Ishikawa (cell line): ENCODE data around the gene BAAT.

Experiments used
- CEBPB ChIP-seq: IDR thresholded peaks from 2 replicates; pipeline ENCODE4 v1.6.1; 2012
- CREB1 ChIP-seq: IDR thresholded peaks from 2 replicates; pipeline ENCODE4 v1.6.1; 2012; ENCODE audit warnings: low read depth
- EGR1 ChIP-seq: IDR thresholded peaks from 2 replicates; pipeline ENCODE4 v1.6.1; 2012
- EP300 ChIP-seq: IDR thresholded peaks from 2 replicates; pipeline ENCODE4 v1.6.1; 2012; ENCODE audit warnings: borderline replicate concordance
- FOXM1 ChIP-seq: IDR thresholded peaks from 2 replicates; pipeline ENCODE4 v1.6.1; 2012; ENCODE audit warnings: low read depth, borderline replicate concordance
- NFIC ChIP-seq: IDR thresholded peaks from 2 replicates; pipeline ENCODE4 v1.6.1; 2012
- RAD21 ChIP-seq: IDR thresholded peaks from 2 replicates; pipeline ENCODE4 v1.6.1; 2012; ENCODE audit warnings: low read depth
- TAF1 ChIP-seq: IDR thresholded peaks from 2 replicates; pipeline ENCODE4 v1.6.1; 2012; ENCODE audit warnings: low read depth, mild to moderate bottlenecking
- TCF12 ChIP-seq: IDR thresholded peaks from 2 replicates; pipeline ENCODE4 v1.6.1; 2012; ENCODE audit warnings: low read depth
- TEAD4 ChIP-seq: IDR thresholded peaks from 2 replicates; pipeline ENCODE4 v1.6.1; 2012
- USF1 ChIP-seq: IDR thresholded peaks from 2 replicates; pipeline ENCODE4 v1.6.1; 2012
- YY1 ChIP-seq: IDR thresholded peaks from 2 replicates; pipeline ENCODE4 v1.6.1; 2012; ENCODE audit warnings: low read depth
- ZBTB7A ChIP-seq: IDR thresholded peaks from 2 replicates; pipeline ENCODE4 v1.6.1; 2012; ENCODE audit warnings: low read depth
- TF ChIP-seq, protein P1 (sequence below): IDR thresholded peaks from 2 replicates; pipeline ENCODE4 v1.6.1; 2012; ENCODE audit warnings: low read depth, mild to moderate bottlenecking
- TF ChIP-seq, protein P2 (sequence below): IDR thresholded peaks from 2 replicates; pipeline ENCODE4 v1.6.1; 2012

BAAT gene

DNA sequence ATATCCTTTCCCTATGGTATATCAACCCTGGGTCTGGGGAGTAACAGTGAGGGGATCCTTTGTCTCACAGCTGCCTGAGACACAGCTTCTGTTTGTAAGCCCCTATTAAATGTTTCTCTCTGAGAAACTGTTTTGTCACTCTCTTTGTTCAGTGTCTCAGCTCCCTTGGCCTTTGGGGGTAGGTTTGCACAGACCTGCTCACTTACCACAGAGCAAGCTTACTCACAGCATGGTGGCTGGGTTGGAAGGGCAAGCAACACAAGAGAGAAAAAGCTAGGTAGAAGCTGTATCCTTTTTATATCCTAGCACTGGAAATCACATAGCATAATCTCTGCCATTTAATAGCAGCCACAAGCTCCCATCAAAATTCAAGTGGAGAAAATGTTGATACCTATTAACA is 4.5 kb downstream of the BAAT start:
- TF ChIP-seq NFIC (no peak), EP300 (no peak), FOXM1 (no peak), YY1 (no peak)
- TF ChIP-seq, protein P1, sequence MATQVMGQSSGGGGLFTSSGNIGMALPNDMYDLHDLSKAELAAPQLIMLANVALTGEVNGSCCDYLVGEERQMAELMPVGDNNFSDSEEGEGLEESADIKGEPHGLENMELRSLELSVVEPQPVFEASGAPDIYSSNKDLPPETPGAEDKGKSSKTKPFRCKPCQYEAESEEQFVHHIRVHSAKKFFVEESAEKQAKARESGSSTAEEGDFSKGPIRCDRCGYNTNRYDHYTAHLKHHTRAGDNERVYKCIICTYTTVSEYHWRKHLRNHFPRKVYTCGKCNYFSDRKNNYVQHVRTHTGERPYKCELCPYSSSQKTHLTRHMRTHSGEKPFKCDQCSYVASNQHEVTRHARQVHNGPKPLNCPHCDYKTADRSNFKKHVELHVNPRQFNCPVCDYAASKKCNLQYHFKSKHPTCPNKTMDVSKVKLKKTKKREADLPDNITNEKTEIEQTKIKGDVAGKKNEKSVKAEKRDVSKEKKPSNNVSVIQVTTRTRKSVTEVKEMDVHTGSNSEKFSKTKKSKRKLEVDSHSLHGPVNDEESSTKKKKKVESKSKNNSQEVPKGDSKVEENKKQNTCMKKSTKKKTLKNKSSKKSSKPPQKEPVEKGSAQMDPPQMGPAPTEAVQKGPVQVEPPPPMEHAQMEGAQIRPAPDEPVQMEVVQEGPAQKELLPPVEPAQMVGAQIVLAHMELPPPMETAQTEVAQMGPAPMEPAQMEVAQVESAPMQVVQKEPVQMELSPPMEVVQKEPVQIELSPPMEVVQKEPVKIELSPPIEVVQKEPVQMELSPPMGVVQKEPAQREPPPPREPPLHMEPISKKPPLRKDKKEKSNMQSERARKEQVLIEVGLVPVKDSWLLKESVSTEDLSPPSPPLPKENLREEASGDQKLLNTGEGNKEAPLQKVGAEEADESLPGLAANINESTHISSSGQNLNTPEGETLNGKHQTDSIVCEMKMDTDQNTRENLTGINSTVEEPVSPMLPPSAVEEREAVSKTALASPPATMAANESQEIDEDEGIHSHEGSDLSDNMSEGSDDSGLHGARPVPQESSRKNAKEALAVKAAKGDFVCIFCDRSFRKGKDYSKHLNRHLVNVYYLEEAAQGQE, result no peak

- TF ChIP-seq NFIC (no peak), TEAD4 (no peak), FOXM1 (no peak), RAD21 (no peak), YY1 (no peak), CREB1 (no peak), ZBTB7A (no peak), USF1 (no peak), CEBPB (no peak), EGR1 (no peak), TAF1 (no peak), TCF12 (no peak), EP300 (no peak)
- TF ChIP-seq, protein P1, result no peak
- TF ChIP-seq, protein P2, sequence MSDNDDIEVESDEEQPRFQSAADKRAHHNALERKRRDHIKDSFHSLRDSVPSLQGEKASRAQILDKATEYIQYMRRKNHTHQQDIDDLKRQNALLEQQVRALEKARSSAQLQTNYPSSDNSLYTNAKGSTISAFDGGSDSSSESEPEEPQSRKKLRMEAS, result no peak
Observed at GRCh38 chr9:101376111-101376848, 8.5 kb downstream of the BAAT start.

DNA sequence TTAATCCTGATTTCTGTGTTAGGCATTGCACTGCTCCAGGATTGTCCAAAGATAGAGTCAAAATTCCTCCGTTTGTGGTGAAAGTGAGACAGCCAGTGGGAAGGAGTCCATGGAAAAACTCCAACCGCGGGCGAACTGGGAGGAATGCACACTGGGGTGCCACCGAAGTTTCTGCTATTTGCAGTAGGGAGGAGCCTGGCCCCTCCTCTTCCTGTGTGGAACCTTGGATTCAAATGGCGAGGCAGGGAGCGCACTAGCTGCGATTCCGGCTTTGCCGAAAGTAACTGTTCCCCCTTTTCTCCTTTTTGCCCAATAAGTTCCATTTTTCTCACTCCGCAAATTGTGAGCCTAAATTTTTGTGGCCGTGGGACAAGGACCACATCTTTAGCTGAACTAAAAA is 9.3 kb downstream of the BAAT start:
- TF ChIP-seq ZBTB7A (no peak), EP300 (no peak), RAD21 (no peak), FOXM1 (no peak), CREB1 (no peak), YY1 (no peak), TEAD4 (no peak), CEBPB (no peak), TAF1 (no peak), TCF12 (no peak), USF1 (no peak), EGR1 (no peak), NFIC (no peak)
- TF ChIP-seq, protein P2, result no peak
- TF ChIP-seq, protein P1, result no peak

GRCh38 chr9:101372327-101373118 is 12.3 kb downstream of the BAAT start:
- TF ChIP-seq CEBPB (no peak), YY1 (no peak), FOXM1 (no peak), EP300 (no peak), TCF12 (no peak), ZBTB7A (no peak), NFIC (no peak), TEAD4 (no peak), RAD21 (no peak)
- TF ChIP-seq, protein P2, result no peak
- TF ChIP-seq, protein P1, result no peak
